WERI-Rb-1 (cell line): ENCODE measurements around the gene YAE1.

Experiments used
- DNase-seq: peaks from one replicate; pipeline ENCODE4 v3.0.0-alpha.2; 2020
- H3K27ac ChIP-seq: fragments of 250-450 bp; sonication (Bioruptor Pico); 2 replicates; pipeline ENCODE4 v1.5.1; 2020; ENCODE audit warnings: mild to moderate bottlenecking, moderate library complexity
- H3K27me3 ChIP-seq: fragments of 250-450 bp; sonication (Bioruptor Pico); 2 replicates; pipeline ENCODE4 v1.5.1; 2021; ENCODE audit warnings: mild to moderate bottlenecking, low read depth, moderate library complexity; ENCODE audit not compliant: insufficient read depth, severe bottlenecking
- H3K36me3 ChIP-seq: fragments of 250-450 bp; sonication (Bioruptor Pico); 2 replicates; pipeline ENCODE4 v1.5.1; 2020; ENCODE audit warnings: mild to moderate bottlenecking, moderate library complexity
- H3K4me3 ChIP-seq: 2 replicates; pipeline ENCODE4 v1.5.1; 2011; ENCODE audit warnings: low read depth, mild to moderate bottlenecking, control low read depth, low read length
- H3K9me3 ChIP-seq: fragments of 250-450 bp; sonication (Bioruptor Pico); 2 replicates; pipeline ENCODE4 v1.5.1; 2021; ENCODE audit warnings: mild to moderate bottlenecking, moderate library complexity; ENCODE audit not compliant: severe bottlenecking
- TF ChIP-seq, protein P1 (sequence below): IDR thresholded peaks from 2 replicates; pipeline ENCODE4 v1.5.1; 2011; ENCODE audit warnings: low read depth, mild to moderate bottlenecking, control low read depth, inconsistent platforms, low read length

The YAE1 gene

DNA sequence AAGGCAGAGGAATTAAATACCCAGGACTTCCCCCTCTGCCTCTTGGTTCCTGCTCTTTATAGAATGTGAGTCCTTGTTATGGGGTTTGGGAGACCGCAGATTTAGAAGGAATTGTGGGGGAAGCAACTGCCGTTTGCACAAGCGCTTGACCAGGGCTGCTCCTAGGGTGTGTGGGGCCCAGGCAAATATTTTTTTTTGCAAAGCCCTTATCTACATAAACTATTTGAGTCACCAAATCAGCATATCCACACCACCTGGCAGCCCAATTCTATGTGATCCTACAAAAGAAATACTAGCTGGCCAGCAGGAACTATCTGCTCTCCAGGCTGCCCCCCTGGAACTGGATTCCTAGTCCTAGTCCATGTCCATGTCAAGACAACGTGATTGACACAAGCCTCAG, 33.4 kb upstream of the YAE1 start:
- H3K27ac ChIP-seq = no peak overlapping the region
- no peak for DNase-seq
- no peaks in the 10 kb centered on the region for H3K36me3 ChIP-seq
- TF ChIP-seq, protein P1, sequence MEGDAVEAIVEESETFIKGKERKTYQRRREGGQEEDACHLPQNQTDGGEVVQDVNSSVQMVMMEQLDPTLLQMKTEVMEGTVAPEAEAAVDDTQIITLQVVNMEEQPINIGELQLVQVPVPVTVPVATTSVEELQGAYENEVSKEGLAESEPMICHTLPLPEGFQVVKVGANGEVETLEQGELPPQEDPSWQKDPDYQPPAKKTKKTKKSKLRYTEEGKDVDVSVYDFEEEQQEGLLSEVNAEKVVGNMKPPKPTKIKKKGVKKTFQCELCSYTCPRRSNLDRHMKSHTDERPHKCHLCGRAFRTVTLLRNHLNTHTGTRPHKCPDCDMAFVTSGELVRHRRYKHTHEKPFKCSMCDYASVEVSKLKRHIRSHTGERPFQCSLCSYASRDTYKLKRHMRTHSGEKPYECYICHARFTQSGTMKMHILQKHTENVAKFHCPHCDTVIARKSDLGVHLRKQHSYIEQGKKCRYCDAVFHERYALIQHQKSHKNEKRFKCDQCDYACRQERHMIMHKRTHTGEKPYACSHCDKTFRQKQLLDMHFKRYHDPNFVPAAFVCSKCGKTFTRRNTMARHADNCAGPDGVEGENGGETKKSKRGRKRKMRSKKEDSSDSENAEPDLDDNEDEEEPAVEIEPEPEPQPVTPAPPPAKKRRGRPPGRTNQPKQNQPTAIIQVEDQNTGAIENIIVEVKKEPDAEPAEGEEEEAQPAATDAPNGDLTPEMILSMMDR = no peak
- no peaks in the 10 kb centered on the region for H3K27me3 ChIP-seq
- no peaks in the 10 kb centered on the region for H3K9me3 ChIP-seq
- H3K4me3 ChIP-seq = no peak overlapping the region

DNA sequence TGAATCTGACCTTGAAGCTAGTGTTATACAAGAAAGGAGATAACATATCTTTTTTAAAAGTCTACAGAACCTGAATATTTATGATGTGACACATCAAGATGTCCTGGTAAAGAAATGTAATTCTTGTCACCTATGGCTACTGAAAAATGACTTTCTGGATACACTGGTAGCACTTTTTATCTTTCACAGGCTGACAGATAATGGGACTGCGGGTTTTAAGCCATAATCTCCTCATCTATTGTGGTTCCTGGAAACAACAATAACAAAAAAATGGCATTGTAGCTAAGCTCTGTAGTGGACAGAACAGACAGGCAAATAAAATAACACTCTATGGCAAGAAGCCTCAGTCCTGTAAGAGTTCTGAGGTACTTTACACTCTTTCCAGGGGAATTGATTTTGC, 31.6 kb upstream of the YAE1 start:
- H3K27me3 ChIP-seq = no peaks in the 10 kb centered on the region
- H3K27ac ChIP-seq = no peak overlapping the region
- no peak overlapping the region for H3K4me3 ChIP-seq
- TF ChIP-seq, protein P1 = no peak
- DNase-seq = no peak
- no peaks in the 10 kb centered on the region for H3K9me3 ChIP-seq
- H3K36me3 ChIP-seq = no peaks in the 10 kb centered on the region

DNA sequence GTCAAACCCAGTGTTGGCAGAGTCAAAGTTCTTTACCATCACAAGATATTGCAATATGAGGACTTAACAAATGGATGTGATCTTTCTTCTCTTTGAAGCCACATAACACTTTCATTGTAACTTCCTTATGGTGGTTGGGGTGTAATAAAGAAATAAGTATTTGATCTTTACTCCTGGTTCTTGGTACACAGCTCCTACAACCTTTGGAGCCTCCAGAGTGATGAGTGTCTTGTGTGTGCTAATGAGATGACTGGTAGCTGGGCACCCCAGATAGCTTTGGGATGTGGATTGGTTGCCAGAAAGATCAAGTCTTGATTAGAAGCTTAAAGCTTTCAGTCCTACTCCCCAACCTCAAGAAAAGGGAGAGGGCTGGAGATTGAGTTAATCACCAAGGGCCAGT, 31.1 kb upstream of the YAE1 start:
- no peaks in the 10 kb centered on the region for H3K27me3 ChIP-seq
- H3K4me3 ChIP-seq = no peak overlapping the region
- DNase-seq = no peak
- no peaks in the 10 kb centered on the region for H3K9me3 ChIP-seq
- no peak overlapping the region for H3K27ac ChIP-seq
- TF ChIP-seq, protein P1 = no peak
- H3K36me3 ChIP-seq = no peaks in the 10 kb centered on the region

DNA sequence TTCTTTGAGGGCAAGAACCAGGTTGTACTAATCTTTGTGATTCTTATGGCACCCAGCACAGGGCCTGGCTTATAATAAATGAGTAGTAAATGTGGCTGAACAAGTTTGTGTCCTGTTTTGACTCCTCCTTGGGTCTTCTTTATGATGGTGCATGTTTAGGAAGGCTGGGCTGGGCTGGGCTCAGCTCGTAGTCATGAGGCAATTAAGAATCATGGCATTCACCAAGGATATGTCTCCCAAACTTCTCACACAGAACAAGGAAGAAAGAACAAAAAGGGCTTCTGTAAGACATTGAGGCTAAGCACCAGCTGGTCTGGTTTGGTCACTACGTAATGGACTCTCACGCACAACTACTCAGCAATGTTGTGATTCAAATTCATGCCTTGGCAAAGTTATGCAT, 30.5 kb upstream of the YAE1 start:
- no peak for DNase-seq
- TF ChIP-seq, protein P1 = no peak
- Histone ChIP-seq H3K27ac (no peak overlapping the region), H3K4me3 (no peak overlapping the region), H3K9me3 (no peaks in the 10 kb centered on the region), H3K27me3 (no peaks in the 10 kb centered on the region), H3K36me3 (no peaks in the 10 kb centered on the region)

DNA sequence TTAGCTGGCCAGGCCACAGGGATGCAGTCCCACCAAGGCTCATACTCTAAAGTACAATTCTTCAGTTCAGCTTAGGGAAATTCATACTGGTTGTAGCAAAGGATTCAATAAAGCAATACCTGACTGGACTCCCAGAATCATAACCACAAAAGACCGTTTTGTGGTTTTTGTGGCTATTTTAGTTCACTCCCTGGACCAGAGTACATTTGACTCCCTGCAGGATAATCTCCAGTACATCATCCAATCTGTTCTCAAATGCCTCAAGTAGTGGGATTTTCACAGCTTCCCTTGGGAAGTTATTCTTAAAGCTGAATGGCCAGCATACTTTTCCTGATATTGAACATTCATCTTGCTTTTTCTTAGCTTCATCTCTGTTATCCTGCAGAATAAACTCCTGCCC, 29.3 kb upstream of the YAE1 start:
- DNase-seq = no peak
- H3K9me3 ChIP-seq = no peaks in the 10 kb centered on the region
- no peak overlapping the region for H3K4me3 ChIP-seq
- TF ChIP-seq, protein P1 = no peak
- H3K27me3 ChIP-seq = no peaks in the 10 kb centered on the region
- H3K36me3 ChIP-seq = no peaks in the 10 kb centered on the region
- no peak overlapping the region; the same call in 1 of the 2 replicates for H3K27ac ChIP-seq

DNA sequence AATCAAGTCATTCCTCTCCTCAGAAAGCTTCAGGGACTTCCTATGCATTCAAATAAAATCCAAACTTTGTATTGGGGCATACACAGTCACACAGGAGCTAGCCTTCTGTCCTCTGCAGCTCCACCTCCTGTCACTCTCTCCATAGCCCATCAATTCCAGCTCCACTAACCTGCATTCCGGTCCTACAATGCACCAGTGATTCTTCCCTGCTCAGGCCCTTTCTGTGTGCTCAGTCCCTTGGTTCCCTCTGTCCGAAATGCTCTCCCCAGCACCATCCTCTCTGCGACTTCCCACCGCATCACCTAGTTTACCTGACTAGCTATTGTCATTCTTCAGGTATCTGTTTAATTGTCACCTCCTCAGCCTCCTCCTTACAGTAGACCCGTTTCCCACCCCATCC, 26.4 kb upstream of the YAE1 start:
- TF ChIP-seq, protein P1 = no peak
- no peak overlapping the region for H3K4me3 ChIP-seq
- H3K27ac ChIP-seq = no peak overlapping the region

More for the DNA sequence above, 26.4 kb upstream of the YAE1 start:
- Histone ChIP-seq H3K27me3 (no peaks in the 10 kb centered on the region), H3K36me3 (no peaks in the 10 kb centered on the region), H3K9me3 (no peaks in the 10 kb centered on the region)
- no peak for DNase-seq
